SK-N-SH treated with all-trans-retinoic acid at 6 μM for 48 hours (cell line): Measurements from ENCODE around the gene TLNRD1.

ENCODE experiments used
- ATAC-seq: fragments of 200-7000 bp; cut with Tn5 transposase; 3 replicates; pipeline ENCODE4 v1.9.1; 2020; ENCODE audit warnings: mild to moderate bottlenecking, moderate library complexity
- ARNTL ChIP-seq: fragments of 450-650 bp; formaldehyde crosslinking; IDR thresholded peaks from 2 replicates; pipeline ENCODE4 v1.5.0; 2020; ENCODE audit warnings: low read depth, mild to moderate bottlenecking, moderate library complexity, borderline replicate concordance
- BACH2 ChIP-seq: fragments of 250-450 bp; sonication (Bioruptor Pico); IDR thresholded peaks from 2 replicates; pipeline ENCODE4 v1.9.0; 2021; ENCODE audit warnings: mild to moderate bottlenecking, borderline replicate concordance
- CSDC2 ChIP-seq: fragments of 250-450 bp; sonication (Bioruptor Pico); IDR thresholded peaks from 2 replicates; pipeline ENCODE4 v1.5.0; 2020; ENCODE audit warnings: mild to moderate bottlenecking, moderate library complexity
- ESRRG ChIP-seq: fragments of 250-450 bp; sonication (Bioruptor Pico); IDR thresholded peaks from 2 replicates; pipeline ENCODE4 v1.6.1; 2021; ENCODE audit warnings: mild to moderate bottlenecking
- GLIS3 ChIP-seq: fragments of 250-450 bp; sonication (Bioruptor Pico); IDR thresholded peaks from 2 replicates; pipeline ENCODE4 v1.5.0; 2020; ENCODE audit warnings: mild to moderate bottlenecking, moderate library complexity
- ISL1 ChIP-seq: fragments of 250-450 bp; sonication (Bioruptor Pico); IDR thresholded peaks from 2 replicates; pipeline ENCODE4 v2.1.2; 2022; ENCODE audit warnings: mild to moderate bottlenecking, moderate library complexity
- PPARA ChIP-seq: fragments of 250-450 bp; sonication (Bioruptor Pico); IDR thresholded peaks from 2 replicates; pipeline ENCODE4 v1.5.0; 2020; ENCODE audit warnings: mild to moderate bottlenecking, borderline replicate concordance
- RARB ChIP-seq: fragments of 250-450 bp; sonication (Bioruptor Pico); IDR thresholded peaks from 2 replicates; pipeline ENCODE4 v1.8.0; 2021; ENCODE audit warnings: mild to moderate bottlenecking, moderate library complexity
- SNAI2 ChIP-seq: fragments of 250-450 bp; sonication (Bioruptor Pico); IDR thresholded peaks from 2 replicates; pipeline ENCODE4 v1.5.0; 2020; ENCODE audit warnings: mild to moderate bottlenecking, moderate library complexity
- TCF4 ChIP-seq: fragments of 250-450 bp; sonication (Bioruptor Pico); IDR thresholded peaks from 2 replicates; pipeline ENCODE4 v1.8.0; 2021; ENCODE audit warnings: mild to moderate bottlenecking, moderate library complexity, borderline replicate concordance
- TOX ChIP-seq: fragments of 250-450 bp; sonication (Bioruptor Pico); IDR thresholded peaks from 2 replicates; pipeline ENCODE4 v1.8.0; 2021; ENCODE audit warnings: mild to moderate bottlenecking, moderate library complexity, borderline replicate concordance
- ZC3H10 ChIP-seq: fragments of 250-450 bp; sonication (Bioruptor Pico); IDR thresholded peaks from 2 replicates; pipeline ENCODE4 v1.5.1; 2021; ENCODE audit warnings: mild to moderate bottlenecking, moderate library complexity
- ZFP3 ChIP-seq: fragments of 250-450 bp; sonication (Bioruptor Pico); IDR thresholded peaks from 2 replicates; pipeline ENCODE4 v1.5.0; 2020; ENCODE audit warnings: mild to moderate bottlenecking, moderate library complexity
- ZFP30 ChIP-seq: fragments of 450-650 bp; formaldehyde crosslinking; IDR thresholded peaks from 2 replicates; pipeline ENCODE4 v1.5.0; 2022; ENCODE audit warnings: mild to moderate bottlenecking, moderate library complexity
- ZNF565 ChIP-seq: fragments of 450-650 bp; formaldehyde crosslinking; conservative IDR thresholded peaks from 2 replicates; pipeline ENCODE4 v1.5.0; 2020; ENCODE audit warnings: low read depth, mild to moderate bottlenecking, moderate library complexity
- ZNF70 ChIP-seq: fragments of 450-650 bp; formaldehyde crosslinking; IDR thresholded peaks from 2 replicates; pipeline ENCODE4 v1.5.0; 2020; ENCODE audit warnings: mild to moderate bottlenecking, moderate library complexity
- ZNF8 ChIP-seq: fragments of 450-650 bp; formaldehyde crosslinking; IDR thresholded peaks from 2 replicates; pipeline ENCODE4 v1.5.0; 2020; ENCODE audit warnings: mild to moderate bottlenecking, moderate library complexity
- TF ChIP-seq, protein P1 (sequence below): fragments of 250-450 bp; sonication (Bioruptor Pico); IDR thresholded peaks from 2 replicates; pipeline ENCODE4 v1.8.0; 2020; ENCODE audit warnings: mild to moderate bottlenecking, moderate library complexity, borderline replicate concordance
- TF ChIP-seq, protein P2 (sequence below): fragments of 250-450 bp; sonication (Bioruptor Pico); IDR thresholded peaks from 2 replicates; pipeline ENCODE4 v1.5.1; 2021; ENCODE audit warnings: mild to moderate bottlenecking, moderate library complexity
- TF ChIP-seq, protein P3 (sequence below): fragments of 250-450 bp; sonication (Bioruptor Pico); IDR thresholded peaks from 2 replicates; pipeline ENCODE4 v1.5.1; 2020; ENCODE audit warnings: low read depth, mild to moderate bottlenecking, moderate library complexity
- TF ChIP-seq, protein P4 (sequence below): fragments of 250-450 bp; sonication (Bioruptor Pico); IDR thresholded peaks from 2 replicates; pipeline ENCODE4 v1.5.0; 2020; ENCODE audit warnings: mild to moderate bottlenecking, moderate library complexity

The TLNRD1 gene

DNA sequence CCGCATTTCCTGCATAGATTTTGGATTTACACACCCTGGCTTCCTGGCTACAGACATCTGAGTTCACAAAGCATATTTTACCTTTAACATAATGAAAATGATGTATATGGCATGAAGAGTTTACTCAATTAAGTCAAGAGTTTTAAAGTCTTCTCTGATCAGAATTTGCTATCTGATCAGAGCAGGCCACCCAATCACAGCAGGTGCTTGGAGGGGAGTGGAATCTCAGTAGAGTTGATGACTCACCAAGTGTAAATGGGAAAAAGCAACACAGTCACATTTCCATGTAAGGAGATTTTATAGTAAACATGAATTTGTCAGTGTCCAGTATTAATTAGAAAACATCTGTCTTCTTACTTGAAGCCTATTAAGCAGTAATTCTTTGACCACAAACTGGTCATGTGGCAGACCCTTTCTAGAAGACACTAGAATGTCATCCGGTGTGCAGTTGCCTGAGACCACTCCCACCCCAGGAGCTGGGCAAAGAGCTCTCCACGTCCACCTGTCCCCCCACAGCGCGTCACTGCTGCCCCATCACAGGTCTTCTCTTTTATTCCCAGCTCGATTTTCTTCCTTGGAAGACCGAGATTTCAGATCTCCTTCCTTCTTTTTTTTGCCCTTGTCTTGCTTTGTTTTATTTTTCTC, 21.9 kb upstream of the TLNRD1 start:
- TF ChIP-seq GLIS3 (CRISPR knock-in tag) = no peak
- TF ChIP-seq, protein P1, sequence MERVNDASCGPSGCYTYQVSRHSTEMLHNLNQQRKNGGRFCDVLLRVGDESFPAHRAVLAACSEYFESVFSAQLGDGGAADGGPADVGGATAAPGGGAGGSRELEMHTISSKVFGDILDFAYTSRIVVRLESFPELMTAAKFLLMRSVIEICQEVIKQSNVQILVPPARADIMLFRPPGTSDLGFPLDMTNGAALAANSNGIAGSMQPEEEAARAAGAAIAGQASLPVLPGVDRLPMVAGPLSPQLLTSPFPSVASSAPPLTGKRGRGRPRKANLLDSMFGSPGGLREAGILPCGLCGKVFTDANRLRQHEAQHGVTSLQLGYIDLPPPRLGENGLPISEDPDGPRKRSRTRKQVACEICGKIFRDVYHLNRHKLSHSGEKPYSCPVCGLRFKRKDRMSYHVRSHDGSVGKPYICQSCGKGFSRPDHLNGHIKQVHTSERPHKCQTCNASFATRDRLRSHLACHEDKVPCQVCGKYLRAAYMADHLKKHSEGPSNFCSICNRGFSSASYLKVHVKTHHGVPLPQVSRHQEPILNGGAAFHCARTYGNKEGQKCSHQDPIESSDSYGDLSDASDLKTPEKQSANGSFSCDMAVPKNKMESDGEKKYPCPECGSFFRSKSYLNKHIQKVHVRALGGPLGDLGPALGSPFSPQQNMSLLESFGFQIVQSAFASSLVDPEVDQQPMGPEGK = no peak
- no peak for TF ChIP-seq ISL1
- TF ChIP-seq, all 23 proteins: peak for 0
- peak; percentile 69 for ATAC-seq

DNA sequence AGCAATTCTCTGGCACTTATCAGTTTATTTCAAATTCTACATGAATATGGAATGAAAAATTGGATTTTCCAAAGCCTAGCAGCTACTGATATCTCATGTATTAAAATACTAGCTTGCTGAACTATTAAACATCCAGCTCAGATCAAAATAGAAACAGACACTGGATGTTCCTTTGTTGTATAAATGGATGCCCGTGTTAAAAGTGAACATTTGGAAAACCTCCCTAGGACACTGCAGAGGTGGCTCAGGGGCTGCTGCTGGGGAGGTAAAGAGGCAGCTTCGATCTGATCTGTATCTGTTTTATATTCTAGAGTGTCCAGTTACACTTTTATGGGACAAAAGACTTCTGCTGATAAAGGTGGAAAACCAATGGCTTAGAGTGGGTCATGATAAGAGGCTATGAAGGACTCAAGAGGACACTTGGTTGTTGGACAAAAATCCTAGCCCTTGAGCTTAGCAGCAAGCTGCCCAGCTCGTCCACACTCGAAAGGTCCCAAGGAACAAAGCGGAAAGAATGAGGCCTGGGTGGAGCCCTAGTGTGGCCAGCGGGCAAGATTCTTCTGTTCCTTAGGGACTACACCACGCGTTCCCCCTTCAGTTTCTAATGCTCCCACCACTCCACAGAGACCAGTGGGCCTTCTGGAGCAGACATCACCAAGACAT, 21.1 kb upstream of the TLNRD1 start:
- TF ChIP-seq ESRRG = no peak
- TF ChIP-seq ZC3H10 (CRISPR knock-in tag) = no peak
- TF ChIP-seq BACH2 = no peak
- no peak for TF ChIP-seq TOX
- TF ChIP-seq ZNF565 (CRISPR knock-in tag) = no peak
- no peak for TF ChIP-seq CSDC2 (CRISPR knock-in tag)
- TF ChIP-seq, protein P2, sequence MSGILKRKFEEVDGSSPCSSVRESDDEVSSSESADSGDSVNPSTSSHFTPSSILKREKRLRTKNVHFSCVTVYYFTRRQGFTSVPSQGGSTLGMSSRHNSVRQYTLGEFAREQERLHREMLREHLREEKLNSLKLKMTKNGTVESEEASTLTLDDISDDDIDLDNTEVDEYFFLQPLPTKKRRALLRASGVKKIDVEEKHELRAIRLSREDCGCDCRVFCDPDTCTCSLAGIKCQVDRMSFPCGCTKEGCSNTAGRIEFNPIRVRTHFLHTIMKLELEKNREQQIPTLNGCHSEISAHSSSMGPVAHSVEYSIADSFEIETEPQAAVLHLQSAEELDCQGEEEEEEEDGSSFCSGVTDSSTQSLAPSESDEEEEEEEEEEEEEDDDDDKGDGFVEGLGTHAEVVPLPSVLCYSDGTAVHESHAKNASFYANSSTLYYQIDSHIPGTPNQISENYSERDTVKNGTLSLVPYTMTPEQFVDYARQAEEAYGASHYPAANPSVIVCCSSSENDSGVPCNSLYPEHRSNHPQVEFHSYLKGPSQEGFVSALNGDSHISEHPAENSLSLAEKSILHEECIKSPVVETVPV (CRISPR knock-in tag) = no peak
- no peak for TF ChIP-seq RARB (CRISPR knock-in tag)
- TF ChIP-seq SNAI2 (CRISPR knock-in tag) = no peak

DNA sequence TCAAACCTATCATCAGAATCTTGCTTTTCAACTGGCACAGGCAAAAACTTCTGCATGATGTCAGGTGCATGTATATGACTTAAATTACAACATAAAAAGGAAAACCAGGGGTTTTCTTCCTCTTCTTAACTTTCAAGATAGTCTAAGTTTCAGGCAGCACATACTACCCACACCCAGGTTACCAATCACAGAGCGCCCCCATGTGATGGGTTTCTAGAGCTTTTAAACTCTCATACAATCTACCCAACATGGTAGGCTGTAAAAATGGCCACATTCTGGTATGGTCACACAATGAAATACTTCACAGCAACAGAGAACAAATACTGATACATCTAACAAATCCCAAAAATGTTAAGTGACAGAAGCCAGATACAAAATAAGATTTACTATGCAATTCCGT, 18.5 kb upstream of the TLNRD1 start:
- no peak for ATAC-seq
- TF ChIP-seq TCF4 = no peak
- TF ChIP-seq SNAI2 (CRISPR knock-in tag) = no peak
- TF ChIP-seq ISL1 = no peak
- no peak for TF ChIP-seq ZFP3 (CRISPR knock-in tag)
- TF ChIP-seq ESRRG = no peak
- no peak for TF ChIP-seq ZFP30 (CRISPR knock-in tag)
- TF ChIP-seq, protein P3, sequence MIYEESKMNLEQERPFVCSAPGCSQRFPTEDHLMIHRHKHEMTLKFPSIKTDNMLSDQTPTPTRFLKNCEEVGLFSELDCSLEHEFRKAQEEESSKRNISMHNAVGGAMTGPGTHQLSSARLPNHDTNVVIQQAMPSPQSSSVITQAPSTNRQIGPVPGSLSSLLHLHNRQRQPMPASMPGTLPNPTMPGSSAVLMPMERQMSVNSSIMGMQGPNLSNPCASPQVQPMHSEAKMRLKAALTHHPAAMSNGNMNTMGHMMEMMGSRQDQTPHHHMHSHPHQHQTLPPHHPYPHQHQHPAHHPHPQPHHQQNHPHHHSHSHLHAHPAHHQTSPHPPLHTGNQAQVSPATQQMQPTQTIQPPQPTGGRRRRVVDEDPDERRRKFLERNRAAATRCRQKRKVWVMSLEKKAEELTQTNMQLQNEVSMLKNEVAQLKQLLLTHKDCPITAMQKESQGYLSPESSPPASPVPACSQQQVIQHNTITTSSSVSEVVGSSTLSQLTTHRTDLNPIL (CRISPR knock-in tag) = no peak
- TF ChIP-seq, protein P1 = no peak
- no peak for TF ChIP-seq RARB (CRISPR knock-in tag)
- no peak for TF ChIP-seq CSDC2 (CRISPR knock-in tag)
- no peak for TF ChIP-seq ARNTL (CRISPR knock-in tag)
- TF ChIP-seq GLIS3 (CRISPR knock-in tag) = no peak
- no peak for TF ChIP-seq ZNF70 (CRISPR knock-in tag)
- no peak for TF ChIP-seq BACH2
- no peak for TF ChIP-seq ZNF565 (CRISPR knock-in tag)
- TF ChIP-seq, protein P4, sequence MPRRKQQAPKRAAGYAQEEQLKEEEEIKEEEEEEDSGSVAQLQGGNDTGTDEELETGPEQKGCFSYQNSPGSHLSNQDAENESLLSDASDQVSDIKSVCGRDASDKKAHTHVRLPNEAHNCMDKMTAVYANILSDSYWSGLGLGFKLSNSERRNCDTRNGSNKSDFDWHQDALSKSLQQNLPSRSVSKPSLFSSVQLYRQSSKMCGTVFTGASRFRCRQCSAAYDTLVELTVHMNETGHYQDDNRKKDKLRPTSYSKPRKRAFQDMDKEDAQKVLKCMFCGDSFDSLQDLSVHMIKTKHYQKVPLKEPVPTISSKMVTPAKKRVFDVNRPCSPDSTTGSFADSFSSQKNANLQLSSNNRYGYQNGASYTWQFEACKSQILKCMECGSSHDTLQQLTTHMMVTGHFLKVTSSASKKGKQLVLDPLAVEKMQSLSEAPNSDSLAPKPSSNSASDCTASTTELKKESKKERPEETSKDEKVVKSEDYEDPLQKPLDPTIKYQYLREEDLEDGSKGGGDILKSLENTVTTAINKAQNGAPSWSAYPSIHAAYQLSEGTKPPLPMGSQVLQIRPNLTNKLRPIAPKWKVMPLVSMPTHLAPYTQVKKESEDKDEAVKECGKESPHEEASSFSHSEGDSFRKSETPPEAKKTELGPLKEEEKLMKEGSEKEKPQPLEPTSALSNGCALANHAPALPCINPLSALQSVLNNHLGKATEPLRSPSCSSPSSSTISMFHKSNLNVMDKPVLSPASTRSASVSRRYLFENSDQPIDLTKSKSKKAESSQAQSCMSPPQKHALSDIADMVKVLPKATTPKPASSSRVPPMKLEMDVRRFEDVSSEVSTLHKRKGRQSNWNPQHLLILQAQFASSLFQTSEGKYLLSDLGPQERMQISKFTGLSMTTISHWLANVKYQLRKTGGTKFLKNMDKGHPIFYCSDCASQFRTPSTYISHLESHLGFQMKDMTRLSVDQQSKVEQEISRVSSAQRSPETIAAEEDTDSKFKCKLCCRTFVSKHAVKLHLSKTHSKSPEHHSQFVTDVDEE (CRISPR knock-in tag) = no peak
- TF ChIP-seq PPARA (CRISPR knock-in tag) = no peak
- no peak for TF ChIP-seq ZNF8 (CRISPR knock-in tag)
- TF ChIP-seq ZC3H10 (CRISPR knock-in tag) = no peak
- TF ChIP-seq, all 23 proteins: peak for 0

More for the DNA sequence above, 21.1 kb upstream of the TLNRD1 start:
- no peak for ATAC-seq
